Measurements from ENCODE around the gene KIAA0825.

GRCh38 chr5:94362857-94363256, 255.5 kb downstream of the KIAA0825 start:
- TF ChIP-seq POLR2A (IDR thresholded peaks at IDR 0.05), result no peak
- no peak for TF ChIP-seq CTCF (IDR thresholded peaks at IDR 0.05)

Data from esophagus squamous epithelium (tissue), 4 donors.